ENCODE results near the gene PDPK1.

Gene PDPK1

DNA sequence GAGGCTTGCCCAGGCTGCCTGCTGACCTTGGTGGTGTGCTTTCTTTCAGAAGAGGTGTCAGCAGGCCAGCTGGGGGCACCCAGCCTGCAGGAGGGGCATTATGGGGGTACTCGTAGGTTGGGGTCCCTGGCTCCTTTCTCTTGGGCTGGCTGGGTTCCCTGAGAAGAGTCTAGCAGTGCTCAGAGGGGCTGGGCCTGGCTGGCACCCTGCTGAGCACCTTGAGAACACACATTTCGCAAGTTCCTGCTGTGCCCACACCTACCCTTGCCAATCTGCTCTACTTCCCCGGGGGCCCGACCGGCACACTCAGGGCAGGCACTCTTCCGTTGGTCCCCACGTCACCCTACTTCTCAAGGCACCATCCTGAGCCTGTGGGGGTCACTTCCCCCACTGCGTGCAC is 11.7 kb upstream of the PDPK1 start:
- no peaks in the 10 kb centered on the region for H3K27me3 ChIP-seq (ENCODE audit: control insufficient read depth, low read length)
- peaks cover 4% of the 10 kb centered on the region for H3K79me2 ChIP-seq (ENCODE audit: control insufficient read depth, low read length)
- TF ChIP-seq CTCF (IDR thresholded peaks at IDR 0.05; ENCODE audit: low read depth, low read length, poor library complexity, severe bottlenecking) (no peak), EZH2phosphoT487 (IDR thresholded peaks at IDR 0.05; ENCODE audit: borderline replicate concordance, low read length) (no peak)
- peaks cover 6% of the 10 kb centered on the region for H3K4me1 ChIP-seq (ENCODE audit: control insufficient read depth, low read length)
- no peak overlapping the region for H3K4me2 ChIP-seq (ENCODE audit: low read length)
- H3K9me2 ChIP-seq (replicated peaks; ENCODE audit: control insufficient read depth, low read length), result no peaks in the 10 kb centered on the region
- H4K20me1 ChIP-seq (ENCODE audit: control insufficient read depth, insufficient read depth, low read depth, low read length), result no peaks in the 10 kb centered on the region
- no peak overlapping the region for H3K27ac ChIP-seq (ENCODE audit: low read depth, low read length)
- H3F3A ChIP-seq (ENCODE audit: control insufficient read depth, insufficient read depth), result peaks cover under 1% of the 10 kb centered on the region
- H3K9me3 ChIP-seq (ENCODE audit: control insufficient read depth, insufficient read depth, low read length), result no peaks in the 10 kb centered on the region
- no peak overlapping the region for H3K4me3 ChIP-seq (ENCODE audit: low read length)
- H3K36me3 ChIP-seq (ENCODE audit: control insufficient read depth, low read length), result peaks cover 51% of the 10 kb centered on the region

GRCh38 chr16:2527071-2527783 is 10.6 kb upstream of the PDPK1 start:
- TF ChIP-seq CTCF (IDR thresholded peaks at IDR 0.05; ENCODE audit: low read depth, low read length, poor library complexity, severe bottlenecking), result no peak
- TF ChIP-seq EZH2phosphoT487 (IDR thresholded peaks at IDR 0.05; ENCODE audit: borderline replicate concordance, low read length), result no peak
- peaks cover 46% of the 10 kb centered on the region for H3K36me3 ChIP-seq (ENCODE audit: control insufficient read depth, low read length)
- H3K27me3 ChIP-seq (ENCODE audit: control insufficient read depth, low read length), result no peaks in the 10 kb centered on the region
- no peak overlapping the region for H3K4me2 ChIP-seq (ENCODE audit: low read length)
- H4K20me1 ChIP-seq (ENCODE audit: control insufficient read depth, insufficient read depth, low read depth, low read length), result no peaks in the 10 kb centered on the region
- no peaks in the 10 kb centered on the region for H3K9me3 ChIP-seq (ENCODE audit: control insufficient read depth, insufficient read depth, low read length)
- H3K4me1 ChIP-seq (ENCODE audit: control insufficient read depth, low read length), result peaks cover 9% of the 10 kb centered on the region
- H3K9me2 ChIP-seq (replicated peaks; ENCODE audit: control insufficient read depth, low read length), result no peaks in the 10 kb centered on the region
- no peak overlapping the region for H3K27ac ChIP-seq (ENCODE audit: low read depth, low read length)
- H3F3A ChIP-seq (ENCODE audit: control insufficient read depth, insufficient read depth), result peaks cover 3% of the 10 kb centered on the region
- no peaks in the 10 kb centered on the region for H3K79me2 ChIP-seq (ENCODE audit: control insufficient read depth, low read length)
- H3K4me3 ChIP-seq (ENCODE audit: low read length), result no peak overlapping the region

DNA sequence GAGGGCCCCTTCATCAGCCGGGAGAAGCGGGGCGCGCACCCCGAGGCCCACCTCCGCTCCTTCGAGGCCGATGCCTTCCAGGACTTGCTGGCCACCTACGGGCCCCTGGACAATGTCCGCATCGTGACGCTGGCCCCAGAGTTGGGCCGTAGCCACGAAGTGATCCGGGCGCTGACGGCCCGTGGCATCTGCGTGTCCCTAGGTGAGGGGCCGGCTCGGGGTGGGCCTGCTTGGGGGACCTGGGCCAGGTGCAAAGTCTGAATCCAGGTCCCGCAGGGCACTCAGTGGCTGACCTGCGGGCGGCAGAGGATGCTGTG is 10.1 kb upstream of the PDPK1 start:
- Histone ChIP-seq H3K4me1 (ENCODE audit: control insufficient read depth, low read length) (peaks cover 11% of the 10 kb centered on the region), H4K20me1 (ENCODE audit: control insufficient read depth, insufficient read depth, low read depth, low read length) (no peaks in the 10 kb centered on the region), H3K9me3 (ENCODE audit: control insufficient read depth, insufficient read depth, low read length) (no peaks in the 10 kb centered on the region), H3K4me2 (ENCODE audit: low read length) (no peak overlapping the region), H3K36me3 (ENCODE audit: control insufficient read depth, low read length) (peaks cover 45% of the 10 kb centered on the region), H3F3A (ENCODE audit: control insufficient read depth, insufficient read depth) (peaks cover 3% of the 10 kb centered on the region), H3K27me3 (ENCODE audit: control insufficient read depth, low read length) (no peaks in the 10 kb centered on the region), H3K79me2 (ENCODE audit: control insufficient read depth, low read length) (no peaks in the 10 kb centered on the region), H3K4me3 (ENCODE audit: low read length) (no peak overlapping the region), H3K9me2 (replicated peaks; ENCODE audit: control insufficient read depth, low read length) (no peaks in the 10 kb centered on the region), H3K27ac (ENCODE audit: low read depth, low read length) (no peak overlapping the region)
- TF ChIP-seq CTCF (IDR thresholded peaks at IDR 0.05; ENCODE audit: low read depth, low read length, poor library complexity, severe bottlenecking) (no peak), EZH2phosphoT487 (IDR thresholded peaks at IDR 0.05; ENCODE audit: borderline replicate concordance, low read length) (no peak)
